Tibial artery (tissue), 4 donors: Measurements from ENCODE around the gene WT1.

Experiments
- DNase-seq, 2 donors: peaks; one replicate each; pipeline ENCODE4 v3.0.0-alpha.2; 2019
- H3K27ac ChIP-seq, 2 donors: fragments of 200-600 bp; sonication (generic) in 1 of 2; 1 replicate in 1 of 2; 2 replicates in 1 of 2; pipeline ENCODE4 v1.5.1; 2018 to 2019; ENCODE audit warnings: mild to moderate bottlenecking in 1 of 2
- H3K27me3 ChIP-seq, 2 donors: fragments of 200-600 bp; sonication (generic) in 1 of 2; one replicate each; pipeline versions ENCODE4 v1.5.1 to v1.6.0; 2016 to 2019
- H3K36me3 ChIP-seq, 3 donors: fragments of 200-600 bp; sonication (generic) in 2 of 3; one replicate each; pipeline ENCODE4 v1.5.1; 2016 to 2019; ENCODE audit warnings: mild to moderate bottlenecking in 2 of 3
- H3K4me1 ChIP-seq, 4 donors: fragments of 200-600 bp; sonication (generic) in 2 of 4; 1 replicate in 3 of 4; 2 replicates in 1 of 4; pipeline ENCODE4 v1.5.1; 2016 to 2019
- H3K4me3 ChIP-seq, 2 donors: fragments of 200-600 bp; sonication (generic) in 1 of 2; 1 replicate in 1 of 2; 2 replicates in 1 of 2; pipeline ENCODE4 v1.5.1; 2018 to 2019; ENCODE audit warnings: mild to moderate bottlenecking in 2 of 2
- H3K9me3 ChIP-seq, 3 donors: fragments of 200-600 bp; sonication (generic) in 1 of 3; one replicate each; pipeline ENCODE4 v1.5.1; 2016 to 2019
- CTCF ChIP-seq, 2 experiments: fragments of 200-600 bp in 1 of 2; fragments of 450-650 bp in 1 of 2; IDR thresholded peaks; one replicate each; pipeline ENCODE4 v1.5.1; 2017 to 2019; ENCODE audit warnings: antibody characterized with exemption in 2 of 2, mild to moderate bottlenecking in 1 of 2, moderate library complexity in 1 of 2
- intact Hi-C: fragments of 100-400 bp; cut with DNase I; formaldehyde crosslinking; loops from one replicate; pipeline ENCODE4 v1.15.0; 2023; ENCODE audit warnings: low total_unique reads

WT1 gene

GRCh38 chr11:32444186-32444585, 8.8 kb upstream of the WT1 start:
- Histone ChIP-seq H3K27ac (no peak overlapping the region), H3K4me1 (peaks cover 0 to 4% (median 2%) of the 10 kb centered on the region in 4 donors), H3K36me3 (no peaks in the 10 kb centered on the region), H3K27me3 (peaks cover 0 to 53% of the 10 kb centered on the region in 2 donors), H3K4me3 (no peak overlapping the region), H3K9me3 (no peaks in the 10 kb centered on the region)
- intact Hi-C loops: no loop called here
- DNase-seq: no peak
- no peak for TF ChIP-seq CTCF (IDR thresholded peaks at IDR 0.05)

GRCh38 chr11:32440916-32441315, 5.6 kb upstream of the WT1 start:
- no peaks in the 10 kb centered on the region for H3K9me3 ChIP-seq
- no peak for TF ChIP-seq CTCF (IDR thresholded peaks at IDR 0.05)
- no peak for DNase-seq
- H3K27me3 ChIP-seq: peaks cover 0 to 78% of the 10 kb centered on the region in 2 donors
- no peaks in the 10 kb centered on the region for H3K36me3 ChIP-seq
- intact Hi-C loops: no loop called here
- no peak overlapping the region for H3K4me3 ChIP-seq
- no peak overlapping the region for H3K27ac ChIP-seq
- H3K4me1 ChIP-seq: peaks cover 0 to 31% (median 22%) of the 10 kb centered on the region in 4 donors

GRCh38 chr11:32440312-32440908, 5.1 kb upstream of the WT1 start:
- Histone ChIP-seq H3K4me3 (no peak overlapping the region), H3K4me1 (peaks cover 0 to 36% (median 26%) of the 10 kb centered on the region in 4 donors), H3K36me3 (no peaks in the 10 kb centered on the region), H3K27ac (no peak overlapping the region), H3K9me3 (no peaks in the 10 kb centered on the region), H3K27me3 (peaks cover 0 to 80% of the 10 kb centered on the region in 2 donors)
- no peak for TF ChIP-seq CTCF (IDR thresholded peaks at IDR 0.05)
- intact Hi-C loops: no loop called here
- DNase-seq: no peak

- H3K9me3 ChIP-seq: no peaks in the 10 kb centered on the region
- no peak overlapping the region for H3K4me3 ChIP-seq
- no peak overlapping the region for H3K27ac ChIP-seq
- intact Hi-C loops: no loop called here
- H3K27me3 ChIP-seq: peaks cover 0 to 80% of the 10 kb centered on the region in 2 donors
- H3K36me3 ChIP-seq: no peaks in the 10 kb centered on the region
- peaks cover 0 to 44% (median 33%) of the 10 kb centered on the region in 4 donors for H3K4me1 ChIP-seq
- DNase-seq: no peak
- TF ChIP-seq CTCF (IDR thresholded peaks at IDR 0.05): no peak
These were observed 4.3 kb upstream of the WT1 start for GRCh38 chr11:32439501-32440210.

GRCh38 chr11:32438866-32439489, 3.6 kb upstream of the WT1 start:
- no peaks in the 10 kb centered on the region for H3K9me3 ChIP-seq
- H3K27ac ChIP-seq: no peak overlapping the region
- intact Hi-C loops: no loop called here
- no peak for DNase-seq
- H3K36me3 ChIP-seq: no peaks in the 10 kb centered on the region
- H3K27me3 ChIP-seq: peaks cover 0 to 87% of the 10 kb centered on the region in 2 donors
- no peak for TF ChIP-seq CTCF (IDR thresholded peaks at IDR 0.05)
- no peak overlapping the region for H3K4me3 ChIP-seq
- peaks cover 0 to 50% (median 39%) of the 10 kb centered on the region in 4 donors for H3K4me1 ChIP-seq
